AG10803 (cell line): ENCODE measurements around the gene SIT1.

Experiments
- DNase-seq: peaks from one replicate; pipeline ENCODE4 v3.0.0; 2010; ENCODE audit warnings: low read depth
- H3K4me3 ChIP-seq: 2 replicates; pipeline ENCODE4 v1.5.1; 2011; ENCODE audit warnings: mild to moderate bottlenecking, low read length, control low read depth
- CTCF ChIP-seq: conservative IDR thresholded peaks from 2 replicates; pipeline ENCODE4 v1.5.1; 2011; ENCODE audit warnings: mild to moderate bottlenecking, low read length, control low read depth, inconsistent platforms

The SIT1 gene

DNA sequence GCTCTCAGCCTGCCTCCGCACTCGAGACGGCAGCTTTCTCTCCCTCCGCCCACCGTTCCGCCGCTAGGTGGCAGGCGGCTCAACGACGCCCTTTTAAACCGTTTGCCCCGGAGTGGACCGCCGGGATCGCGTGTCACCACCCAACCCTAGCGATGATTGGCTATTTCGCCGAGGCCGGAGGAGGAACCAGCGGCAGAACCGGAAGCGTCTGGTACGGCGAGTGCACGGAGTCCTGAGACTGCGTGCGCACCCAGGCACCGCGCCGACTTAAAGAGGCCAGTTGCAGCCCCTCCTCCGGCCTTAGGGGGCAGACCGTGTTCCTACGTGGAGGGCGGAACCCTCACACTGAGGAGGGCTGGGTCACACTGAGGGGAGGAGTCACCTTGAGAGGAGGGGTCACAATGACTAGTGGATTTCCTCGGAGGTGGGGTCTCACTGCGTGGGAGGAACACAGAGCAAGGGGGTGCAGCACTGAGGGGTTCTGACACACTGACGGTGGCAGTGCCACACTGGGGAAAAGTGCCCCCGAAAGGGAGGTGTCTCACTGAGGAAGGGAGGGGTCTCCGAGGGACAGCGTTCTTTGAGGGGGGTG, 46.6 kb downstream of the SIT1 start:
- peak; percentile 71 for TF ChIP-seq CTCF
- peak overlapping the region; percentile 81 for H3K4me3 ChIP-seq
- DNase-seq = peak; percentile 99

DNA sequence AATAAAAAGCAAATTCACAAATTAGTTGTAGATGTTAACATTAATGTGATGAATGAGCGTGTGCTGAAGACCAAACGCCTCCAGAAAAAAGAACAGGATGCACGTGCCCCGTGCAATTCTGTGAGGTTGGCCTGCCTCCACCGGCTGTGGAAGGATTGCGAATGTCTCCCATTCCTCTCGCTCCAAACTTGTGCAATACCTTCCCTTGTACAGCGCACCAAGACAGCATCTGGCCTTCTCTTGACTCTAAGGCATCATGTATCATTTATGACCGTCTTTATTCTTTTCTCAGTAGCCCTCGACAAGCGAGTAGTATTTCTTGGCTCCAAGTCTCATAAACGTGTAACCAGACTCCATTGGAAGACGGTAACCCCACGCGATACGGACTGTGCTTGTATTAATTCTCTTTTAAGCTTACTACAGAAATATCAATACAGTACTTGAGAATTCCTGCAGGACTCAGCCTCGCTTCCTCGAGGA, 47.2 kb downstream of the SIT1 start:
- H3K4me3 ChIP-seq = peak overlapping the region; percentile 58
- DNase-seq = peak; percentile 96
- no peak for TF ChIP-seq CTCF

- DNase-seq = no peak
- 0 out of 2 replicates have a peak, but pooled peaks have one; percentile 15 for TF ChIP-seq CTCF
- no peak overlapping the region for H3K4me3 ChIP-seq
Measured at GRCh38 chr9:35599763-35600604, 50.7 kb downstream of the SIT1 start.
